Neural cell (in vitro differentiated cells): Measurements from ENCODE around the gene DSCAML1. TPM values are rescaled to one million over a fixed set of nuclear protein-coding genes. Genes with fewer than 3 reads are reported as not detected.

Source experiments
- H2AFZ ChIP-seq: fragments of 200-600, 300-800 bp; sonication (generic), shearing (Covaris generic); 2 replicates; pipeline ENCODE4 v1.6.0; 2014; ENCODE audit warnings: low read depth, mild to moderate bottlenecking, antibody characterized with exemption, low read length, moderate library complexity
- H3F3A ChIP-seq: fragments of 200-600 bp; shearing (Covaris generic); 2 replicates; pipeline ENCODE4 v1.6.1; 2016; ENCODE audit warnings: mild to moderate bottlenecking, moderate library complexity, mixed read lengths, antibody characterized with exemption, low read length; ENCODE audit not compliant: insufficient read depth, poor library complexity, severe bottlenecking
- H3K27ac ChIP-seq: fragments of 200-600, 300-800 bp; sonication (generic), shearing (Covaris generic); 2 replicates; pipeline ENCODE4 v1.5.1; 2014; ENCODE audit warnings: mild to moderate bottlenecking, low read length, moderate library complexity
- H3K27me3 ChIP-seq: fragments of 300-800, 200-600 bp; sonication (generic), shearing (Covaris generic); 2 replicates; pipeline ENCODE4 v1.6.0; 2014; ENCODE audit warnings: mild to moderate bottlenecking, low read depth, low read length, moderate library complexity; ENCODE audit not compliant: insufficient read depth
- H3K36me3 ChIP-seq: fragments of 300-800, 200-600 bp; sonication (generic), shearing (Covaris generic); 2 replicates; pipeline ENCODE4 v1.5.1; 2014; ENCODE audit warnings: mild to moderate bottlenecking, antibody characterized with exemption, low read length, moderate library complexity; ENCODE audit not compliant: insufficient read depth
- H3K4me2 ChIP-seq: fragments of 300-800, 200-600 bp; sonication (generic), shearing (Covaris generic); 2 replicates; pipeline ENCODE4 v1.6.0; 2014; ENCODE audit warnings: mild to moderate bottlenecking, low read length
- H3K4me3 ChIP-seq: fragments of 300-800, 200-600 bp; sonication (generic), shearing (Covaris generic); 2 replicates; pipeline ENCODE4 v1.5.1; 2014; ENCODE audit warnings: mild to moderate bottlenecking, low read length, moderate library complexity
- H3K79me2 ChIP-seq: fragments of 200-600 bp; shearing (Covaris generic); replicated peaks from 2 replicates; pipeline ENCODE4 v1.6.0; 2014; ENCODE audit warnings: mild to moderate bottlenecking, low read length, moderate library complexity; ENCODE audit not compliant: insufficient read depth
- H3K9ac ChIP-seq: fragments of 300-800, 200-600 bp; sonication (generic), shearing (Covaris generic); 2 replicates; pipeline ENCODE4 v1.6.1; 2016; ENCODE audit warnings: mild to moderate bottlenecking, low read length, mixed read lengths
- H3K9me2 ChIP-seq: fragments of 200-600 bp; shearing (Covaris generic); 2 replicates; pipeline ENCODE4 v1.6.1; 2016; ENCODE audit warnings: mild to moderate bottlenecking, low read length, mixed read lengths; ENCODE audit not compliant: insufficient read depth
- H3K9me3 ChIP-seq: fragments of 200-600, 300-800 bp; sonication (generic), shearing (Covaris generic); 2 replicates; pipeline ENCODE4 v1.6.1; 2016; ENCODE audit warnings: mild to moderate bottlenecking, mixed run types, low read length, moderate library complexity, mixed read lengths
- H4K20me1 ChIP-seq: fragments of 200-600 bp; shearing (Covaris generic); 2 replicates; pipeline ENCODE4 v1.6.1; 2016; ENCODE audit warnings: mild to moderate bottlenecking, mixed run types; ENCODE audit not compliant: insufficient read depth
- EP300 ChIP-seq: fragments of 450-650 bp; conservative IDR thresholded peaks from 2 replicates; pipeline ENCODE4 v1.6.1; 2014; ENCODE audit warnings: antibody characterized with exemption, mild to moderate bottlenecking, moderate library complexity; ENCODE audit not compliant: poor library complexity, severe bottlenecking
- EZH2 ChIP-seq: fragments of 200-600, 300-800 bp; shearing (Covaris generic), sonication (generic); IDR thresholded peaks from 2 replicates; pipeline ENCODE4 v1.6.1; 2014; ENCODE audit warnings: antibody characterized with exemption, low read length, borderline replicate concordance, mild to moderate bottlenecking; ENCODE audit not compliant: insufficient read depth, poor library complexity, severe bottlenecking
- MXI1 ChIP-seq: fragments of 450-650 bp; conservative IDR thresholded peaks from 2 replicates; pipeline ENCODE4 v1.6.1; 2014; ENCODE audit warnings: antibody characterized with exemption, mild to moderate bottlenecking; ENCODE audit not compliant: poor library complexity, severe bottlenecking
- POLR2AphosphoS5 ChIP-seq: IDR thresholded peaks from 2 replicates; pipeline ENCODE4 v1.6.1; 2012
- RAD21 ChIP-seq: fragments of 450-650 bp; conservative IDR thresholded peaks from 2 replicates; pipeline ENCODE4 v1.6.1; 2014; ENCODE audit warnings: antibody characterized with exemption, mild to moderate bottlenecking, moderate library complexity
- SMC3 ChIP-seq: fragments of 450-650 bp; conservative IDR thresholded peaks from 2 replicates; pipeline ENCODE4 v1.6.1; 2014; ENCODE audit warnings: antibody characterized with exemption, mild to moderate bottlenecking, moderate library complexity; ENCODE audit not compliant: poor library complexity
- TAF1 ChIP-seq: IDR thresholded peaks from 2 replicates; pipeline ENCODE4 v1.6.1; 2012; ENCODE audit warnings: low read depth
- polyA plus RNA-seq: library from polyadenylated mRNA; depleted of rRNA; stranded (reverse); fragments of >200 nt; gene quantifications from 2 replicates; pipeline ENCODE4 v1.2.3, GENCODE V29; 2014
- TF ChIP-seq, protein P1 (sequence below): fragments of 450-650 bp; IDR thresholded peaks from 2 replicates; pipeline ENCODE4 v1.5.1; 2014; ENCODE audit warnings: antibody characterized with exemption, mild to moderate bottlenecking, moderate library complexity; ENCODE audit not compliant: poor library complexity, severe bottlenecking
- TF ChIP-seq, protein P2 (sequence below): IDR thresholded peaks from 2 replicates; pipeline ENCODE4 v1.6.1; 2012; ENCODE audit warnings: borderline replicate concordance

Gene DSCAML1
- polyA plus RNA-seq, 1 donor from 2014 or later, result 1.3 TPM

DNA sequence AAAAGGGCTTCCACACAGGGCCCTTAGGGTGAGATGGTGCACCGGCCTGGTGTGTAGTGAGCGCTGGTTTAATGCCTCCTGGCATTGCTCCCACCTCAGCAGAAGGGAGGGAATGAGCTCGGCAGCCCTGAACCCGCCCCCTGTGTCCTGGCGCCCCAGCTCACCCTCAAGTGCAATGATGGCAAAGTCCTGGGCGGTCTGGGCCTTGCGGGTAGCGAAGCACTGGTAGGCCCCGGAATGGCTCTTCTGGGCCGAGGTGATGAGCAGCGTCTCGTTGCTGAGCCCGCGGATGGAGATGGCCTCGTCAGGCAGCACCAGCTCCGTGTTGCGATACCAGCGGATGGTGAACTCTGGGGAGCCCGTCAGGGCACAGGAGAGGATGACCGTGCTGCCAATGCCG, 276.1 kb downstream of the DSCAML1 start:
- no peaks in the 10 kb centered on the region for H3K9me3 ChIP-seq
- no peak overlapping the region for H2AFZ ChIP-seq
- H3K27me3 ChIP-seq, result no peaks in the 10 kb centered on the region
- no peaks in the 10 kb centered on the region for H3F3A ChIP-seq
- H3K79me2 ChIP-seq, result no peaks in the 10 kb centered on the region
- H3K4me3 ChIP-seq, result no peak overlapping the region
- no peak for TF ChIP-seq EZH2
- TF ChIP-seq, protein P1, sequence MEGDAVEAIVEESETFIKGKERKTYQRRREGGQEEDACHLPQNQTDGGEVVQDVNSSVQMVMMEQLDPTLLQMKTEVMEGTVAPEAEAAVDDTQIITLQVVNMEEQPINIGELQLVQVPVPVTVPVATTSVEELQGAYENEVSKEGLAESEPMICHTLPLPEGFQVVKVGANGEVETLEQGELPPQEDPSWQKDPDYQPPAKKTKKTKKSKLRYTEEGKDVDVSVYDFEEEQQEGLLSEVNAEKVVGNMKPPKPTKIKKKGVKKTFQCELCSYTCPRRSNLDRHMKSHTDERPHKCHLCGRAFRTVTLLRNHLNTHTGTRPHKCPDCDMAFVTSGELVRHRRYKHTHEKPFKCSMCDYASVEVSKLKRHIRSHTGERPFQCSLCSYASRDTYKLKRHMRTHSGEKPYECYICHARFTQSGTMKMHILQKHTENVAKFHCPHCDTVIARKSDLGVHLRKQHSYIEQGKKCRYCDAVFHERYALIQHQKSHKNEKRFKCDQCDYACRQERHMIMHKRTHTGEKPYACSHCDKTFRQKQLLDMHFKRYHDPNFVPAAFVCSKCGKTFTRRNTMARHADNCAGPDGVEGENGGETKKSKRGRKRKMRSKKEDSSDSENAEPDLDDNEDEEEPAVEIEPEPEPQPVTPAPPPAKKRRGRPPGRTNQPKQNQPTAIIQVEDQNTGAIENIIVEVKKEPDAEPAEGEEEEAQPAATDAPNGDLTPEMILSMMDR, result no peak
- no peak for TF ChIP-seq RAD21
- no peak for TF ChIP-seq MXI1
- no peak for TF ChIP-seq POLR2AphosphoS5
- no peak for TF ChIP-seq TAF1
- TF ChIP-seq SMC3, result no peak
- TF ChIP-seq, protein P2, sequence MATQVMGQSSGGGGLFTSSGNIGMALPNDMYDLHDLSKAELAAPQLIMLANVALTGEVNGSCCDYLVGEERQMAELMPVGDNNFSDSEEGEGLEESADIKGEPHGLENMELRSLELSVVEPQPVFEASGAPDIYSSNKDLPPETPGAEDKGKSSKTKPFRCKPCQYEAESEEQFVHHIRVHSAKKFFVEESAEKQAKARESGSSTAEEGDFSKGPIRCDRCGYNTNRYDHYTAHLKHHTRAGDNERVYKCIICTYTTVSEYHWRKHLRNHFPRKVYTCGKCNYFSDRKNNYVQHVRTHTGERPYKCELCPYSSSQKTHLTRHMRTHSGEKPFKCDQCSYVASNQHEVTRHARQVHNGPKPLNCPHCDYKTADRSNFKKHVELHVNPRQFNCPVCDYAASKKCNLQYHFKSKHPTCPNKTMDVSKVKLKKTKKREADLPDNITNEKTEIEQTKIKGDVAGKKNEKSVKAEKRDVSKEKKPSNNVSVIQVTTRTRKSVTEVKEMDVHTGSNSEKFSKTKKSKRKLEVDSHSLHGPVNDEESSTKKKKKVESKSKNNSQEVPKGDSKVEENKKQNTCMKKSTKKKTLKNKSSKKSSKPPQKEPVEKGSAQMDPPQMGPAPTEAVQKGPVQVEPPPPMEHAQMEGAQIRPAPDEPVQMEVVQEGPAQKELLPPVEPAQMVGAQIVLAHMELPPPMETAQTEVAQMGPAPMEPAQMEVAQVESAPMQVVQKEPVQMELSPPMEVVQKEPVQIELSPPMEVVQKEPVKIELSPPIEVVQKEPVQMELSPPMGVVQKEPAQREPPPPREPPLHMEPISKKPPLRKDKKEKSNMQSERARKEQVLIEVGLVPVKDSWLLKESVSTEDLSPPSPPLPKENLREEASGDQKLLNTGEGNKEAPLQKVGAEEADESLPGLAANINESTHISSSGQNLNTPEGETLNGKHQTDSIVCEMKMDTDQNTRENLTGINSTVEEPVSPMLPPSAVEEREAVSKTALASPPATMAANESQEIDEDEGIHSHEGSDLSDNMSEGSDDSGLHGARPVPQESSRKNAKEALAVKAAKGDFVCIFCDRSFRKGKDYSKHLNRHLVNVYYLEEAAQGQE, result no peak
- TF ChIP-seq EP300, result no peak
- H3K27ac ChIP-seq, result no peak overlapping the region
- H3K36me3 ChIP-seq, result no peaks in the 10 kb centered on the region
- no peaks in the 10 kb centered on the region for H4K20me1 ChIP-seq
- H3K9me2 ChIP-seq, result no peaks in the 10 kb centered on the region
- H3K9ac ChIP-seq, result no peak overlapping the region
- no peak overlapping the region for H3K4me2 ChIP-seq

DNA sequence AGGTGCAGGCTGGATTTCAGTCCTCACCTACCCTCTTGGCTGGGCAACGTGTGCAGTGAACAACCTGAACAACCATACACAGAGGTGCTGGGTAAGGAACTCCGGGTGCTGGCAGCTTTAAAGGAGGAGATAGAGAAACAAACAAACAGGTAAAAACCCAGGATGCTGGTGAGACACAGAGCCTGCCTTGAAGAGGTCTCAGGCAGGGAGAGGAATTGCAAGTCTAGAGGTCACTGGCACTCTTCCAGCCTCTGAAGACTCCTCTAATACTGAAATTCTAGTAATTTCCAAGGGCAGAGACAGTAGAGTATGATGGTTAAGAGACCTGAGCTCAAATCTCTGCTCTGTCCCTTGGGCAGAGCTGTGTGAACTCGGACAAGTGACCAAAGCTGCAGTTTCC, 276.8 kb downstream of the DSCAML1 start:
- H3K9me2 ChIP-seq, result no peaks in the 10 kb centered on the region
- TF ChIP-seq SMC3 (no peak), RAD21 (no peak), POLR2AphosphoS5 (no peak), MXI1 (no peak), EZH2 (no peak), EP300 (no peak), TAF1 (no peak)
- TF ChIP-seq, protein P1, result no peak
- TF ChIP-seq, protein P2, result no peak

More for the DNA sequence above, 276.8 kb downstream of the DSCAML1 start:
- H3F3A ChIP-seq, result no peaks in the 10 kb centered on the region
- H4K20me1 ChIP-seq, result no peaks in the 10 kb centered on the region
- H3K27me3 ChIP-seq, result no peaks in the 10 kb centered on the region
- no peak overlapping the region for H3K9ac ChIP-seq
- no peak overlapping the region for H3K27ac ChIP-seq
- H3K79me2 ChIP-seq, result no peaks in the 10 kb centered on the region
- no peaks in the 10 kb centered on the region for H3K36me3 ChIP-seq
- H2AFZ ChIP-seq, result no peak overlapping the region
- no peak overlapping the region for H3K4me3 ChIP-seq
- H3K9me3 ChIP-seq, result no peaks in the 10 kb centered on the region
- H3K4me2 ChIP-seq, result no peak overlapping the region
